Stimulated activated CD8-positive, alpha-beta memory T cell treated with anti-CD3 and anti-CD28 coated beads, Interleukin-15, amount 100 ng/mL, for 4 hours (primary cell): ENCODE data around the gene AVPI1.
"Not testable (repeated sequence)": the region's sequence is repeated elsewhere in the genome, so short reads cannot be mapped to it uniquely, and the experiment has no call there.

Experiments
- DNase-seq, 2 donors: peaks; one replicate each; pipeline ENCODE4 v3.0.0-alpha.2; 2020; ENCODE audit warnings: low read depth in 2 of 2

AVPI1 gene

DNA sequence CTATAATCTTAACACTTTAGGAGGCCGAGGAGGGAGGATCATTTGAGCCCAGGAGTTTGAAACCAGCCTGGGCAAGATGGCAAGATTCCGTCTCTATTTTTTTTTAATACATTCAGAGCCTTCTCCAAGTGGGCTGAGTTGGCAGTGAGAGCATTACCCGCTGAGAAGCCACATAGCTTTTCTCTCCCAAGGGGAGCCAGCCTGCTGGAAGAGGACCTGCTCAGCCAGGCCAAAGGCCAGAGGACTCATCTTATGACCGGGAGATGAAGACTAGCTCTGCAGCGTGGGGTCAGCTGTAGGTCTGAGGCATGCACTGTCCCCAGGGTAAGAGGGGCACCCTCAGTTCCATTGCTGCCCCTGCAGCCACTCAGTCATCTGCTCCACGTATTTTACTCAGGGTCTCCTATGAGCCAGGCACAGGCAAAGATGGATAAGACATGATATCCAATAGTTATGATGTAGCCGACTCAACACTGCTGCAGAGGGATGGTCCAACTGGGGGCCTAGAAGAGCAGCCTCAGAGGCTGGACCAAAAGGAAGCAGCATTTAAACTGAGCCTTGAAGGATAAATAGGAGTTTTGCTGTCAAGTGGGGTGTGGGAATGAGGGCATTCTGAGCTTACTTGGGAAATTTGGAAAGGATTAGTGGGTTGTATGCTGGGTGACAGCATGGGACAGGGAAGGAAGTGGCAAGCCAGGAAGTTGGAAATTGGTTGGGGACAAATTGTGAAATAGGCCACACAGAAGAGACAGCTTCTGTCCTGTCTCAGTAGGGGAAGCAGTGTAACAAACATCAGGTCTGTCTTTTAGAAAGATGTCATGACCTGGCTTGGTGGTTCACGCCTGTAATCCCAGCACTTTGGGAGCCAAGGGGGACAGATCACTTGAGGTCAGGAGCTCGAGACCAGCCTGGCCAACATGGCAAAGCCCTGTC lies 24.9 kb upstream of the AVPI1 start:
- DNase-seq, result no peak

DNA sequence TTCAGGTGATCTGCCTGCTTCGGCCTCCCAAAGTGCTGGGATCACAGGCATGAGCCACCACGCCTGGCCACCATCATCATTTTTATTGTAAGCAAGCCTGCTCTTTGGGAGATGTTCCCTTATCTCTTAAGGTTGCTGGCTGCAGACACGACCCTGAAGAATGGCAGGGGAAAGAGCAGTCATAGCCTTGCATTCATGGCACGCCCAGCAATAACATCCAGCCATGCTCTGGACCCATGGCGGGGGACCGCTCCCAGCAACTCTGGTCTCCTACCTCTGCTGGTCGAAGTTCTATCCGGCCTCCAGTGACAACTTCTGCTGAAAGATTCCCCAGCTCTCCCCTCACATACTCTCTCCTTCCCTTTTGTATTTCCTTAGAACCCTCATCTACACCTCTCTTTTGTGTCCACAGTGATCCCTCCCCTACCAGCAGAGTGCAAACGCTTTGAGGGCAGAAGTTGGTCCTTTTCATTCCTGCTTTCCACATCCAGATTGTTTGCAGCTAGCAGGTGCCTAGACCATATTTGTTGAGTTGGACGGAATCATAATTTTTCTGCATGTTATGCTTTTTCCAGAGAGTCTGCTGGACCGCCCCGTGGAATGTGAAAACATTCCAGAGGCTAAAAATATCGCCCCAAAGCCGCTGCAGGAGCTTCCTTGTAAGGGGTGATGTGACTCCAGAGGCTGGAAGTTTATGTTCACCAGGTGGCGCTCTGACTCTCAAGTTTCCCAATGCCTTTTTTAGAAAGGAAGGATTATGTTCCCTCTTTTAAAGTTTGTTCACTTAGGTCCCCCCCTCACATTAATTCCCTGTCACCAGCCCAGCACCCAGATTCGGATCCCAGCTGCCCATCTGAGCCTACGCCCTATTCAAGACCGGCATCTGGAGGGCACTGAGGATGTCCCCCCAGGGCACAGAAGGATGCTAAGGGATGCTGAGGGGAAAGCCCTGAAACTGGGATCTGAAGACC lies 22.2 kb upstream of the AVPI1 start:
- DNase-seq, result no peak

DNA sequence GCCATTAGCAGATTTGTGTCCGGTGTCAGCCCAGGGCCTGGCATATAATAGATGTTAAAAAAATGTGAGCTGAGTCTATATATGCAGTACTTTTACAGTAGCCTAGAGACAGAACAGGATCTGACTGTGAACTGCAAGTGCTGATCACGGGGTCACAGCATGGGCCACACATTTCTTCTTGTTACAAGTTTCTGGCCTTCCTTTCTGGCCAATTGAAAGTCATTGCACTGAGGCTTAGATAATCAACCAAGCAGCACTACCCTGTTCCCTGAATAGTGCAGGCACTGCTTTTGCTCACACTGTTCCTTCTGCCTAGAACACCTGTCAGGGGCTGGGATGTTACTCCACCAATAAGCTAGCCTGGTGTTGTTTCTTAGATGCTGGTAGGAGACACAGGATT lies 21.1 kb upstream of the AVPI1 start:
- no peak for DNase-seq

- DNase-seq, result no peak
Observed at GRCh38 chr10:97707134-97707861, 20.3 kb upstream of the AVPI1 start.

DNA sequence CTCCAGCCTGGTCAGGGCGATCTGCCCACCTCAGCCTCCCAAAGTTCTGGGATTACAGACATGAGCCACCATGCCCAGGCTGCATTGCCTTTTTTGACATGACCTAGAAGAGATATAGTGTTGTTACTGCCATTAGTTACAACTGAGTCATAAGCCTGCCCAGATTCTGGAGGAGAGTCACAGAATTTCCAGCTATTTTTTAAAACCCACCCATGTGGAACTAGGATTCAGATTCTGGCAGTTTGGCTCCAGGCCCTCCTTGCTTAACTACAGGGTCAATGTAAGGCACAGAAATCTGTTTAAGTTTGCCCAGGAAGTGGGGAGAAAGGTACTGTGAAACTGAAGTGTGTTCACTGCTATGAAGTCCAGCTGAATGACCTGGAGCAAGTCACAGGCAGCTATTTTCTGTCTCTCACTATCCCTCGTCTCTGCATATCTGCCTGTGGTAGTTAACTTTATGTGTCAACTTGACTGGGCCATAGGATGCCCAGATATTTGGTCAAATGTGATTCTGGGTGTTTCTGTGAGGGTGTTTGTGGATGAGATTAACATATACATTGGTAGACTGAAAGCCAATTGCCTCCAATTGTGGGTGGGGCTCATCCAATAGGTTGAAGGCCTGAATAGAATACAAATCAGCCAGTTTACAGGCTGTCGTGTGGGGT lies 18.1 kb upstream of the AVPI1 start:
- no peak for DNase-seq

DNA sequence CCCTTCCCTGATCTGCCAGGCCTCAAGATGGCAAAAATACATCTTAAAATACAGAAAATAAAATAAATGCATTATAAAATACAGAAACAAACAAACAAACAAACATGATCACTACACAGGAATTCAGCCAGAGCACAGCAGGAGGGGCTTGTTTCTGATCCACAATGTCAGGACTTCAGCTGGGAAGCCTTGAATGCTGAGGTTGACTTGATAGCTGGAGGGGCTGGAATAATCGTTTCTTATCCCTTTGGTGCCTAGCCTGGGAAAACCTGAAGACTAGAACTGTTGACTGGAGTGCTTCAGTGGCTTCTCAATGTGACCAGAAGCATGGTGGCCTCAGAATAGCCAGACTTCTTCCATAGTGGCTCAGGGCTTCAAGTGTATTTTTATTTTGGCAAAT lies 17.3 kb upstream of the AVPI1 start:
- DNase-seq, result no peak

- DNase-seq, result no peak
Observed at GRCh38 chr10:97703398-97704067, 16.5 kb upstream of the AVPI1 start.

- no peak for DNase-seq
Observed at GRCh38 chr10:97701438-97702069, 14.5 kb upstream of the AVPI1 start.

DNA sequence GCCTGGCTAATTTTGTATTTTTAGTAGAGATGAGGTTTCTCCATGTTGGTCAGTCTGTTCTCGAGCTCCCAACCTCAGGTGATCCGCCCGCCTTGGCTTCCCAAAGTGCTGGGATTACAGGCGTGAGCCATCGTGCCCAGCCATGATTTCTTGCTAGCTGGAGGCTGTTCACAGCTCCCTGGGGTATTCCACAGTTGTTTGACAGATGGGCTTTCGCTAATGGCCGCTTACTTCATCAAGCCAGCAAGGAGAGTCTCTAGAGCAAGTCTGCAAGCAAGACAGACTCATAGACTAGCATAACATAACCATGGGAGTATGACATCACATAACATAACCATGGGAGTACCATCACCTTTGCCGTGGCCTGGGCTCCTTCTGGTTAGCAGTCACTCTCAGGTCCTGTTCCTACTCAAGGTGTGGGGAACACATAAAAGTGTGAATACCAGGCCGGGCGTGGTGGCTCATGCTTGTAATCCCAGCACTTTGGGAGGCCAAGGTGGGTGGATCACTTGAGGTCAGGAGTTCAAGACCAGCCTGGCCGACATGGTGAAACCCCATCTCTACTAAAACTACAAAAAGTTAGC lies 11.1 kb upstream of the AVPI1 start:
- DNase-seq, result not testable (repeated sequence)

DNA sequence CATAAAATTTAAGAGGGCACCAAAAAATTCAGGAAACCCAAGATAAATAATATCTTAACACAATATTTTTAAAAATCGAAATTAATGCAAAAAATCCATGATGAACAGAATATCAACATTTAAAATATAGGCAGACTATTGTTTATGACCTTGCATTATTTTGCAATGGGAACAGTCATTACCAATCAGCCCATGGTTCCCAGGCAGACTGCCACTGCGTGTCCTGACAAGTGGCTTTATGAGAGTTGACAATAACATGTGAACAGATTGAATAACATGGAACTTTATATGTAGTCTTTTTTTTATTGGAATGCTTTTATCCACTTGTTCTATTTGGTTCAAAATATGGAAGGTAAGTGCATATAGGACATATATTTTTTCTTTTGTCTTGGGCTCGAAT lies 3.1 kb upstream of the AVPI1 start:
- DNase-seq, result no peak

GRCh38 chr10:97689559-97690020 lies 2.5 kb upstream of the AVPI1 start:
- no peak for DNase-seq

- no peak for DNase-seq
Observed at GRCh38 chr10:97687785-97688781, 1.0 kb upstream of the AVPI1 start.

GRCh38 chr10:97686301-97686961 lies 610 bp downstream of the AVPI1 start:
- DNase-seq, result no peak

GRCh38 chr10:97685395-97685958 lies 1.6 kb downstream of the AVPI1 start:
- no peak for DNase-seq

DNA sequence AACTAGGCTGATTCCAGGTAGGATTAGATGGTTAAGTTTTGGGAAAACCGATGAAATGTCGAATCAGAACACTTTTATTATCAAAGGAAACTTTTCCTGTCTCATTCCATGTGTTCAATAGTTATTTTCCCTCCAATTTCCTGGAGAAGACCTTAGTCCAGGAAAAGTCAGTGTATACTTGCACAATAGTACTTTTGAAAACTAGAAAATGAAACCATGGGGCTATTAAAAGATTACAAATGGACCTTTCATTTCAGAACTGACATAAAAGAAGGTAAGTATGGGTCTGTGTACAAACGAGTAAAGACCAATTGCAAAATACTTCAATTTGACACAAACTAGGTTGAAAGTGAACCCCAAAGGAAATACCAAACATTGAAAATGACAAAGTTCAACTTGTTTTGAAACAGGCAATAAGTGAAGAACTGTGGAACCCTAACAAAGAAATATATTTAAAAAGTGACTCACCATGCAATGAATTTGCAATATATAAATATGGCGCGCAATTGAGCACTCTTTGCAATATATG lies 2.1 kb downstream of the AVPI1 start:
- DNase-seq, result no peak

DNA sequence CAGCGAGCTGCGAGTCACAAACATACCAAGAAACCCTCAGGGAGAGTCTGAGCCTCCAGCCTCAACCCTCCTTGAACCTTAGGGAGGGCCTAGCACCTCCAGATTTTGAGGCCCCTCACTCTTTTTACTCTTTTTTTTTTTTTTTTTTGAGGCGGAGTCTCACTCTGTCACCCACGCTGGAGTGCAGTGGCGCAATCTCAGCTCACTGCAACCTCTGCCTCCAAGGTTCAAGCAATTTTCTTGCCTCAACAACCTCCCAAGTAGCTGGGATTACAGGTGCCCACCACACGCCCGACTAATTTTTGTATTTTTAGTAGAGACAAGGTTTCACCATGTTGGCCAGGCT lies 2.7 kb downstream of the AVPI1 start:
- not testable (repeated sequence) for DNase-seq

DNA sequence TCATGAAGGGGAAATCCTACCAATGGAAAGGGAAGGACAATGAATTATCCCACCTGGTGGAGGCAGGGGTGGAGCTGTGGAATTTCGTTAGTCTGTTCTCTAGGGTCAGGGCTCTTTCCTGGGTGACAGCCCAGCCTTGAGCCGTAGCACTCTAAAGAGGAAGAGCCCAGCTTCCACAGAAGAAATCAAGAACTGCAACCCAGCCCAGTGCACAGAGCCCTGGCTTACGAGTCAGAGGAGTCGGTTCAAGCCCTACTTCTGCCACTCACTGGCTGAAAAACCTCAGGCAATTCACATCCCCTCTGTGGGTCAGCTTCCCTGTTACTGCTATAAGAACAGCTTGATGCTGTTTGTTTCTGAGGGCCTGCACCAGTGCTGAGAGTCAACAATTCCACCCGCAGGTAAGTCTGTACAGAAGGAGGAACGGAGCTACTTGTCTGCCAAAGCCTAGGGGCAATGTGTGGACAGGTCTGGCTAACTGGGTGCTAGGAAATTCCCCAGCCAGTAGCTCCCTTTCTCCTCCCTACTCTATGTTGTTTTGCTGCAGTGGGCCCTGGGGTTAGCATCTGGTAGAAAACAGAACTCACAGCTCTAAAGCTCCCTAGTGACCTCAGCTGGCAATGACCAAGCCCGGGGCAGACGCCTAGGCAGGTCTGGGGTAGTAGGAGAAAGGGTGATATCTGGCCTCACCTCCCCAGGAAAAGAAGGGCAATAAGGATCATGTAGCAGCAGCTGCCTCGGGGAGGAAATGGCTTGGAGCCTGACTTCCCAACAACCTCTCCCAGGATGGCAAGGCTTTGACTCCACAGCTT lies 3.3 kb downstream of the AVPI1 start:
- no peak for DNase-seq
